GM06990 (cell line): ENCODE measurements around the gene NIT1.
A peak's percentile ranks its signal among the peaks of the same experiment; 100 is the strongest.

ENCODE experiments used
- DNase-seq: peaks from one replicate; pipeline ENCODE4 v3.0.0-alpha.2; 2011; ENCODE audit not compliant: insufficient read length; ENCODE audit errors: extremely low read depth
- H3K27me3 ChIP-seq: replicated peaks from 2 replicates; pipeline ENCODE4 v1.6.0; 2011; ENCODE audit warnings: low read length; ENCODE audit not compliant: control insufficient read depth, insufficient read depth
- H3K36me3 ChIP-seq: 2 replicates; pipeline ENCODE4 v1.5.1; 2011; ENCODE audit warnings: low read length; ENCODE audit not compliant: control insufficient read depth, insufficient read depth
- H3K4me3 ChIP-seq: replicated peaks from 2 replicates; pipeline ENCODE4 v1.5.1; 2011; ENCODE audit warnings: low read depth, mild to moderate bottlenecking, control low read depth, low read length
- CTCF ChIP-seq: IDR thresholded peaks from 2 replicates; pipeline ENCODE4 v1.5.1; 2011; ENCODE audit warnings: low read length, control low read depth, mild to moderate bottlenecking, inconsistent platforms; ENCODE audit not compliant: insufficient read depth, poor library complexity, severe bottlenecking

Gene NIT1

DNA sequence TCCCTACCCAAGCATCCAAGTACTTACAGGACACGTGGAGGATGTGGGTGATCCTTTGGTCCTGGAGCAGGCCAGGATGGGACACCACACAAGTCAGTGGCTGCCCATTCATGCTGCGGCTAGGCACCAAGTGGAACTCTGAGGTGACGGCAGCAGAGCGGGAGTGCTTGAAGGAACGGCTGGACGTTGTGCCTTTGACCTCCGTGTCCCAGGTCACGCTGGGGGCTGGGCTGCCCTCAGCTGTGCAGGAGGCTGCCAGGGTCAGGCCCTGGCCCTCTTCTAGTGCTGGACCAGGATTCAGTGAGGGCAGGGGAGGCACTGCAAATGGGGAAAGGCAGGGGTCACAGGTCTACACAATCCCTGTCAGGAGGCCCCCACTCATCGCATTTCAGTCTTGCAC lies 40.5 kb upstream of the NIT1 start:
- DNase-seq = no peak
- Histone ChIP-seq H3K4me3 (no peak overlapping the region), H3K27me3 (no peaks in the 10 kb centered on the region), H3K36me3 (no peaks in the 10 kb centered on the region)
- TF ChIP-seq CTCF = no peak

- TF ChIP-seq CTCF = peak; percentile 36
- H3K27me3 ChIP-seq = no peaks in the 10 kb centered on the region
- no peaks in the 10 kb centered on the region for H3K36me3 ChIP-seq
- no peak overlapping the region for H3K4me3 ChIP-seq
- no peak for DNase-seq
These were observed 38.3 kb upstream of the NIT1 start for GRCh38 chr1:161079436-161080110.

DNA sequence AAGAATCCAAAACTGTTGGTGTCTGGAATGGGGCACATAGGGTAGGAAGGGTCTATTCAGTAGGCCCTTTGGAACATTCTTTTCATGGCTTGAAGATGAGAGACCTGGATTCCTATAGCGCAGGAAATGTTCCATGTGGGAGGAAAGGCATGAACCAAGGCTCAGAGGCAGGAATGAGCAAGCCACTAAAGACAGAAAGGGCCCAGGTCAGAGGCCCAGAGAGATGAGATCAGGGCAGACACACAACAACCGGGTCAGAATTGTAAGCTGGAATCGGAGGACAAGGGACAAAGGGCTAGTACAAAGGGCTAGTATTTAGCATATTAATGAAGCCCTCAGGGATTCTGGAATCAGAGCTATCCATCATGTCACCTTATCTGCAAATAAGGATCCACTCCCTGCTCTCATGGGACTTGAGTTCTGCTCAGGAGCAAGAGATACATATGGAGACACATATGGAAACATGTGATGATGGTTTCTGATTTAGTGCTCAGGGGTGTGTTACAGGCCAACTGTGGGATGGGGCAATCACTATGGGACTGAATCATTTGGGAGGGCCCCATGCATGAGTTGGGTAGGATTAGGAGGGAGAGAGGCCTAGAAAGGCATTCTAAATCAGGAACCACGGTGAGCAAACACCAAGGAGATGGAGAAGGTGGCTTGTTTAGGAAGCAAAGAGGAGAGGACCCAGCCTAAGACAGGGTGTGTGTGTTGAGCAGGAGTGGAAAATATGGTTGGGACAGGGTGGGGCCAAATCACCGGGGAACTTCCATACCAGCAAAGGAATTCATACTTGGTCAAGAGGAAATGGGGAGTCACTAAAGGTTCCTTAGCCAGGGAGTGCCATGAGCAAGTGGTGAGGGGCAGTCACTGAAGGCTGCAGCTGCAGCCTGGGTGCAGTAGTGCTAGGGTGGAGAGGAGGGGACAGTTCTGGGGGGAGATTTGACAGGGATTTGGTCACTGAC lies 37.2 kb upstream of the NIT1 start:
- no peak overlapping the region for H3K4me3 ChIP-seq
- H3K36me3 ChIP-seq = no peaks in the 10 kb centered on the region
- H3K27me3 ChIP-seq = no peaks in the 10 kb centered on the region
- no peak for DNase-seq
- TF ChIP-seq CTCF = no peak

DNA sequence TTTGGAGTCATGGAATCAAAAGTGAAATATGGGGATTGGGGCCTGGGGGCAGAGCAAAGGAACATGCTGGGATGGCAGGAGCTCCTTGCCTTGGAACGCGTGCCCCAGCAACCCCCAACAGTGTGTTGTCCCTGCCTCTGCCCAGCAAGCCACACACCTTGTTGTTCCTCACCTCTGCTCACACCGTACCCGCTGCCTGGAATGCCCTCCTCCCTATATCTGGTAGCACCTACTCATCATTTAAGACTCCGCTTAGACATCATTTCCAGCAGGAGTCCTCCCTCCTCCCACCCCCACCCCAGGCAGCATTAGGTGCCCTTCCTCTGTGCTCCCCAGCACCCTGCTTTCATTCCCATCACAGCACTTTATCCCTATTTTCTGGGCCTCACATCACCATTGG lies 36.4 kb upstream of the NIT1 start:
- Histone ChIP-seq H3K4me3 (no peak overlapping the region), H3K27me3 (no peaks in the 10 kb centered on the region), H3K36me3 (no peaks in the 10 kb centered on the region)
- TF ChIP-seq CTCF = no peak
- DNase-seq = no peak

DNA sequence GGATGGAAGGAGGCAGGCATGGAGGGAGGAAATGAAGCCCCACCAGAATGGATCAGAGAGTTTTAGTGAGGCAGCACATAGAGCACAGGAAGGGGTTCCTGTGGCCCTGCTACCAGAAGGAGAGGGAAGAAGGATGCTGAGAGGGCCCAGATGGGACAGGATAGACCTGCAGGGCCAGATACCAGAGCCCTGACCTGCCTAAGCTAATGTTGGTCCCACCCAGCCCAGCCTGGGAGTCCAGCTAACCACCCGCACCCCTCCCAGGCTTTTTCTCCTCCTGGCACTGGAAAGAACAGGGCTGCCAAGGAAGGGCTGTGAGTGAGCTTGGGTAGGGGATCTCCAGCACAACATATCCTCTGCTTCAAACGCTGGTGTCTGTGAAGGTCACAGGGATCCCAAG lies 35.4 kb upstream of the NIT1 start:
- DNase-seq = no peak
- no peak for TF ChIP-seq CTCF
- H3K4me3 ChIP-seq = no peak overlapping the region
- no peaks in the 10 kb centered on the region for H3K36me3 ChIP-seq
- no peaks in the 10 kb centered on the region for H3K27me3 ChIP-seq
